Prostate gland (tissue), 2 donors: ENCODE measurements around the gene TSLP.

Source experiments
- POLR2A ChIP-seq: fragments of 450-650 bp; IDR thresholded peaks from one replicate; pipeline ENCODE4 v1.6.1; 2016; ENCODE audit warnings: antibody characterized with exemption, mild to moderate bottlenecking
- POLR2AphosphoS5 ChIP-seq: sonication (generic); formaldehyde crosslinking; IDR thresholded peaks from one replicate; pipeline ENCODE4 v1.6.1; 2017; ENCODE audit warnings: antibody characterized with exemption
- TF ChIP-seq, protein P1 (sequence below), 4 experiments: fragments of 200-600 bp in 2 of 4; fragments of 450-650 bp in 2 of 4; sonication (generic) in 2 of 4; IDR thresholded peaks; 1 replicate in 3 of 4; 2 replicates in 1 of 4; pipeline ENCODE4 v1.5.1; 2016 to 2019; ENCODE audit warnings: antibody characterized with exemption in 4 of 4, mild to moderate bottlenecking in 2 of 4, moderate library complexity in 2 of 4

DNA sequence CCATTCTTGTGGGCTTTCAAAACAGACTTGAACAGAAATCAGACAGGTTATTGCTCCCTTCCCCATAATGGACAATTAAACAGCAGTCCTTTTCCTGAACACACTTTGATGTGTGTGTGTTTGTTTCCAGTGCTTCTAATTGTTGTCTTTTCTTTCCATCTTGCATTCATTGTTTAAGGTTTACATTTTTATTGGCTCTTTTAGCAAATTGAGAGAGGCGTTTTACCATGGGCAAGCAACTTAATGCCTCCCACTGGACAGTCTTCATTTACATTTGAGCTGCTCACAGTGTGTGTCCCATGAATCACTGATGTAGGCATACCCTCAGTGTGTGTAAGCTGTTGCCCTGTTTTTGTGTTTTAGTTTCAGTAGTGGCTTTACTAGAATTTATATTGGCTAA, 45.6 kb downstream of the TSLP start:
- TF ChIP-seq, protein P1, sequence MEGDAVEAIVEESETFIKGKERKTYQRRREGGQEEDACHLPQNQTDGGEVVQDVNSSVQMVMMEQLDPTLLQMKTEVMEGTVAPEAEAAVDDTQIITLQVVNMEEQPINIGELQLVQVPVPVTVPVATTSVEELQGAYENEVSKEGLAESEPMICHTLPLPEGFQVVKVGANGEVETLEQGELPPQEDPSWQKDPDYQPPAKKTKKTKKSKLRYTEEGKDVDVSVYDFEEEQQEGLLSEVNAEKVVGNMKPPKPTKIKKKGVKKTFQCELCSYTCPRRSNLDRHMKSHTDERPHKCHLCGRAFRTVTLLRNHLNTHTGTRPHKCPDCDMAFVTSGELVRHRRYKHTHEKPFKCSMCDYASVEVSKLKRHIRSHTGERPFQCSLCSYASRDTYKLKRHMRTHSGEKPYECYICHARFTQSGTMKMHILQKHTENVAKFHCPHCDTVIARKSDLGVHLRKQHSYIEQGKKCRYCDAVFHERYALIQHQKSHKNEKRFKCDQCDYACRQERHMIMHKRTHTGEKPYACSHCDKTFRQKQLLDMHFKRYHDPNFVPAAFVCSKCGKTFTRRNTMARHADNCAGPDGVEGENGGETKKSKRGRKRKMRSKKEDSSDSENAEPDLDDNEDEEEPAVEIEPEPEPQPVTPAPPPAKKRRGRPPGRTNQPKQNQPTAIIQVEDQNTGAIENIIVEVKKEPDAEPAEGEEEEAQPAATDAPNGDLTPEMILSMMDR (IDR thresholded peaks at IDR 0.05) = no peak
- TF ChIP-seq POLR2A (no peak), POLR2AphosphoS5 (no peak)
